B cell (primary cell): Measurements from ENCODE around the gene YES1. TPM values are rescaled to one million over a fixed set of nuclear protein-coding genes. Genes with fewer than 3 reads are reported as not detected.

Experiments
- ATAC-seq: fragments of 200-7000 bp; cut with Tn5 transposase; one replicate; pipeline ENCODE4 v1.10.0; 2021; ENCODE audit warnings: low read depth, mild to moderate bottlenecking, moderate number of reproducible peaks, moderate library complexity
- CTCF ChIA-PET: fragments of 350-600 bp; sonication (Branson Sonifier 250); formaldehyde crosslinking; loops from one replicate; lab custom pipeline; 2021; ENCODE audit warnings: antibody characterized with exemption, inconsistent platforms; lab: Charles Lee
- POLR2A ChIA-PET: fragments of 350-600 bp; sonication (Branson Sonifier 250); formaldehyde crosslinking; loops from one replicate; lab custom pipeline; 2021; ENCODE audit warnings: antibody characterized with exemption; lab: Charles Lee
- DNase-seq: peaks from one replicate; pipeline ENCODE4 v3.0.0; 2013
- H2AFZ ChIP-seq: 2 replicates; pipeline ENCODE4 v1.6.1; 2012; ENCODE audit warnings: mild to moderate bottlenecking, low read depth, low read length; ENCODE audit not compliant: insufficient read depth, poor library complexity, severe bottlenecking
- H3K27ac ChIP-seq, 2 donors: 1 replicate in 1 of 2; 2 replicates in 1 of 2; pipeline ENCODE4 v1.5.1; 2012 to 2013; ENCODE audit warnings: low read length in 2 of 2, mild to moderate bottlenecking in 2 of 2, moderate library complexity in 1 of 2
- H3K27me3 ChIP-seq, 4 experiments: fragments of 200-600 bp in 1 of 4; sonication (generic) in 1 of 4; replicated peaks in 1 of 4; 1 replicate in 2 of 4; 2 replicates in 2 of 4; pipeline versions ENCODE4 v1.6.1 to v1.7.0; 2013 to 2016; ENCODE audit warnings: low read length in 3 of 4, mild to moderate bottlenecking in 2 of 4, mixed read lengths in 1 of 4, moderate library complexity in 1 of 4; ENCODE audit not compliant: insufficient read depth in 4 of 4, control insufficient read depth in 3 of 4; ENCODE audit errors: control extremely low read depth in 1 of 4
- H3K36me3 ChIP-seq, 2 experiments: replicated peaks in 1 of 2; 1 replicate in 1 of 2; 2 replicates in 1 of 2; pipeline versions ENCODE4 v1.6.1 to v1.7.1; 2013; ENCODE audit warnings: low read length in 1 of 2; ENCODE audit not compliant: insufficient read depth in 2 of 2, control insufficient read depth in 1 of 2; ENCODE audit errors: control extremely low read depth in 1 of 2, extremely low read depth in 1 of 2
- H3K4me1 ChIP-seq, 2 donors: fragments of 200-600 bp in 1 of 2; sonication (generic) in 1 of 2; 1 replicate in 1 of 2; 2 replicates in 1 of 2; pipeline versions ENCODE4 v1.5.1 to v1.6.1; 2013 to 2017; ENCODE audit warnings: low read length in 2 of 2; ENCODE audit not compliant: control insufficient read depth in 2 of 2, insufficient read depth in 2 of 2
- H3K4me2 ChIP-seq: replicated peaks from 2 replicates; pipeline ENCODE3; 2012; ENCODE audit warnings: mild to moderate bottlenecking, low read depth, low read length; ENCODE audit not compliant: poor library complexity, severe bottlenecking
- H3K4me3 ChIP-seq, 5 experiments: fragments of 200-600 bp in 1 of 5; sonication (generic) in 1 of 5; 1 replicate in 3 of 5; 2 replicates in 2 of 5; pipeline versions ENCODE4 v1.5.1 to v1.7.0; 2011 to 2016; ENCODE audit warnings: low read length in 4 of 5, mild to moderate bottlenecking in 4 of 5, low read depth in 2 of 5, control low read depth in 1 of 5, moderate library complexity in 1 of 5; ENCODE audit not compliant: insufficient read depth in 1 of 5; ENCODE audit errors: control extremely low read depth in 1 of 5, extremely low read depth in 1 of 5
- H3K79me2 ChIP-seq: fragments of 200-600 bp; sonication (generic); one replicate; pipeline ENCODE4 v1.6.0; 2016; ENCODE audit warnings: low read length; ENCODE audit not compliant: control insufficient read depth, insufficient read depth
- H3K9ac ChIP-seq: fragments of 200-600 bp; sonication (generic); 2 replicates; pipeline ENCODE4 v1.6.1; 2017; ENCODE audit warnings: mild to moderate bottlenecking, low read length, moderate library complexity
- H3K9me3 ChIP-seq, 3 donors: one replicate each; pipeline versions ENCODE4 v1.6.1 to v1.7.1; 2013; ENCODE audit warnings: low read length in 2 of 3; ENCODE audit not compliant: control insufficient read depth in 2 of 3, insufficient read depth in 1 of 3; ENCODE audit errors: control extremely low read depth in 1 of 3
- H4K20me1 ChIP-seq: 2 replicates; pipeline ENCODE4 v1.6.0; 2012; ENCODE audit warnings: mild to moderate bottlenecking, low read length; ENCODE audit not compliant: insufficient read depth, control insufficient read depth, poor library complexity, severe bottlenecking
- H3K27ac Mint-ChIP-seq: one replicate; pipeline ENCODE4 v1.8.0; 2021; ENCODE audit warnings: mixed read lengths
- H3K27me3 Mint-ChIP-seq: one replicate; pipeline ENCODE4 v1.8.0; 2021; ENCODE audit warnings: mixed read lengths
- H3K4me1 Mint-ChIP-seq: one replicate; pipeline ENCODE4 v1.8.0; 2021; ENCODE audit warnings: mixed read lengths
- H3K4me3 Mint-ChIP-seq: one replicate; pipeline ENCODE4 v1.8.0; 2021; ENCODE audit warnings: mixed read lengths
- H3K9me3 Mint-ChIP-seq: one replicate; pipeline ENCODE4 v1.8.0; 2022; ENCODE audit warnings: mixed read lengths; ENCODE audit not compliant: insufficient read depth
- EZH2 ChIP-seq: IDR thresholded peaks from 2 replicates; pipeline ENCODE4 v1.6.1; 2012; ENCODE audit warnings: borderline replicate concordance, low read depth, mild to moderate bottlenecking, moderate library complexity, low read length; ENCODE audit not compliant: insufficient read depth, poor library complexity, severe bottlenecking
- WGBS: methylation state at CpG from one replicate; pipeline ENCODE4 v1.1.5; 2013; ENCODE audit warnings: missing lambda C conversion rate; ENCODE audit not compliant: insufficient coverage; 5-methylcytosine and 5-hydroxymethylcytosine counted together
- intact Hi-C: fragments of 100-400 bp; cut with micrococcal nuclease; formaldehyde crosslinking; loops from one replicate; pipeline ENCODE4 v1.10.0; 2022
- polyA plus RNA-seq: library from polyadenylated mRNA; depleted of rRNA; stranded (reverse); fragments of >200 nt; gene quantifications from 2 replicates; pipeline ENCODE4 v1.2.3, GENCODE V29; 2012
- total RNA-seq, 2 donors: library from RNA; stranded (reverse); fragments of 120-200 nt in 1 of 2; gene quantifications; 1 replicate in 1 of 2; 2 replicates in 1 of 2; pipeline versions ENCODE4 v1.2.3 to v1.2.4, GENCODE V29; 2013 to 2022
- TF ChIP-seq, protein P1 (sequence below): fragments of 200-600 bp; IDR thresholded peaks from one replicate; pipeline ENCODE4 v1.8.0; 2022; ENCODE audit warnings: antibody characterized with exemption, mild to moderate bottlenecking

The YES1 gene
- total and polyA plus RNA-seq, 2 donors (not counting 1 experiment from before 2014, with no cell fraction given): 0.30 TPM; not detected in 1

DNA sequence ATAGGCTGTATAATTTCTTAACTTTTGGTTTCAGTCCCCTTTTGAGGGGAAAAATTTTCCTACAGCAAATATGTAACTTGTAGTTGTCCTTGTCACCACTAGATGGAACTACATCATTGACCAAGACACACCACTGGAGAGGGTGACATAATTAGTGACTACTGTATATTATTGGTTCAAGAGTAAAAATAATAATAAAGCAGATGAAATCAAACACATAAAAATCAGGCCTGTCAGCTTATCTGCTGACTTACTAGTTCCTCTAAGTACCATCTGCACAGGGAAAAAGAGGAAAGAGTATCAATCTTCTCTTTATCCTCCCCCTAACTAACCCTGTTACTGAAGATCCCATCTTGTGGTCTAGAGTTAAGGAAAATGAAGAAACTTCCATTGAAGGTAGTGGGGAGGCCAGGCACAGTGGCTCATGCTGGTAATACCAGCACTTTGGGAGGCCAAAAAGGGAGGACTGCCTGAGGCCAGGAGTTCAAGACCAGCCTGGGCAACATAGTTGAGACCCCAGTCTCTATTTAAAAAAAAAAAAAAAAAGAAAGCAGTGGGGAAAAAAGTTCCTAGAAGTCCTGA, 70.0 kb downstream of the YES1 start:
- H2AFZ ChIP-seq: no peak overlapping the region
- CTCF ChIA-PET: interaction anchor here (0.7 to 3.5 kb wide), 7 partner anchors 56 to 100 kb away, joined by 3 to 18 read pairs (median 4); no protein-coding TSS in a partner anchor
- no peak overlapping the region for H3K4me2 ChIP-seq
- Mint-ChIP-seq H3K27me3 (peaks cover 2% of the 10 kb centered on the region), H3K27ac (no peak overlapping the region), H3K4me1 (no peaks in the 10 kb centered on the region), H3K9me3 (no peaks in the 10 kb centered on the region), H3K4me3 (no peak overlapping the region)
- no peak for TF ChIP-seq EZH2
- TF ChIP-seq, protein P1, sequence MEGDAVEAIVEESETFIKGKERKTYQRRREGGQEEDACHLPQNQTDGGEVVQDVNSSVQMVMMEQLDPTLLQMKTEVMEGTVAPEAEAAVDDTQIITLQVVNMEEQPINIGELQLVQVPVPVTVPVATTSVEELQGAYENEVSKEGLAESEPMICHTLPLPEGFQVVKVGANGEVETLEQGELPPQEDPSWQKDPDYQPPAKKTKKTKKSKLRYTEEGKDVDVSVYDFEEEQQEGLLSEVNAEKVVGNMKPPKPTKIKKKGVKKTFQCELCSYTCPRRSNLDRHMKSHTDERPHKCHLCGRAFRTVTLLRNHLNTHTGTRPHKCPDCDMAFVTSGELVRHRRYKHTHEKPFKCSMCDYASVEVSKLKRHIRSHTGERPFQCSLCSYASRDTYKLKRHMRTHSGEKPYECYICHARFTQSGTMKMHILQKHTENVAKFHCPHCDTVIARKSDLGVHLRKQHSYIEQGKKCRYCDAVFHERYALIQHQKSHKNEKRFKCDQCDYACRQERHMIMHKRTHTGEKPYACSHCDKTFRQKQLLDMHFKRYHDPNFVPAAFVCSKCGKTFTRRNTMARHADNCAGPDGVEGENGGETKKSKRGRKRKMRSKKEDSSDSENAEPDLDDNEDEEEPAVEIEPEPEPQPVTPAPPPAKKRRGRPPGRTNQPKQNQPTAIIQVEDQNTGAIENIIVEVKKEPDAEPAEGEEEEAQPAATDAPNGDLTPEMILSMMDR: peak; percentile 83
- DNase-seq (peak; percentile 41), ATAC-seq (peak; percentile 60)
- POLR2A ChIA-PET: no interaction called here
- intact Hi-C loops: loop anchor here (1.0 to 5.0 kb wide), 3 partner anchors 89 to 1800 kb away; no protein-coding TSS in a partner anchor
- no peaks in the 10 kb centered on the region for H3K27me3 ChIP-seq
- no peak overlapping the region for H3K4me3 ChIP-seq
- H3K36me3 ChIP-seq: no peaks in the 10 kb centered on the region
- no peaks in the 10 kb centered on the region for H3K4me1 ChIP-seq
- no peak overlapping the region for H3K27ac ChIP-seq
- H4K20me1 ChIP-seq: no peaks in the 10 kb centered on the region
- no peak overlapping the region for H3K9ac ChIP-seq
- no peaks in the 10 kb centered on the region for H3K79me2 ChIP-seq
- H3K9me3 ChIP-seq: no peaks in the 10 kb centered on the region

DNA sequence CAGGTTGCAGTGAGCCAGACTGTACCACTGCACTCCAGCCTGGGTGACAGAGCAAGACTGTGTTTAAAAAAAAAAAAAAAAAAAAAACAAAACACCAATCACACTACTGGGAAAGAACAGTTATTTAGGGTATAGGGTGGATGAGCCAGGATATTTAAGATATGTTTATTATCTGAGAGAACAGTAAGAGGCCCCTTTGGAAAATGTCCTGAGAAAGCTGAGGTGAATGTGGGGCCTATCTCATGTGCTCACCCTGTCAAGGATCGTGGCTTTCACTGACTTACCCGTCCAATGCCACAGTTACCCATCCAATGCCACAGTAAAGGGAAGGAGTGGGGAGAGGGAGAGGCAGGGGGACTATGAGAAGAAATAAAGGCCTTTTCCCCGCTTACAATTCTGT, 79.7 kb downstream of the YES1 start:
- Histone ChIP-seq H2AFZ (no peak overlapping the region), H3K4me3 (no peak overlapping the region), H3K9me3 (no peaks in the 10 kb centered on the region), H4K20me1 (no peaks in the 10 kb centered on the region), H3K27ac (no peak overlapping the region), H3K27me3 (no peaks in the 10 kb centered on the region), H3K9ac (no peak overlapping the region), H3K79me2 (no peaks in the 10 kb centered on the region), H3K4me1 (no peaks in the 10 kb centered on the region), H3K36me3 (no peaks in the 10 kb centered on the region), H3K4me2 (no peak overlapping the region)
- Mint-ChIP-seq H3K27me3 (peaks cover 8% of the 10 kb centered on the region), H3K27ac (no peak overlapping the region), H3K4me1 (no peaks in the 10 kb centered on the region), H3K4me3 (no peak overlapping the region), H3K9me3 (no peaks in the 10 kb centered on the region)
- CTCF ChIA-PET: no interaction called here
- DNase-seq (no peak), ATAC-seq (no peak)
- TF ChIP-seq, protein P1: no peak
- no peak for TF ChIP-seq EZH2
- no CpG with 5 or more reads among the region's 3 CpGs for WGBS
- POLR2A ChIA-PET: no interaction called here
- intact Hi-C loops: no loop called here
